GM12801 (cell line): ENCODE data around the gene NYNRIN.

ENCODE experiments used
- TF ChIP-seq, protein P1 (sequence below): IDR thresholded peaks from one replicate; pipeline ENCODE4 v1.5.1; 2011; ENCODE audit warnings: control low read depth; ENCODE audit not compliant: insufficient read length; ENCODE audit errors: extremely low read depth

Gene NYNRIN

DNA sequence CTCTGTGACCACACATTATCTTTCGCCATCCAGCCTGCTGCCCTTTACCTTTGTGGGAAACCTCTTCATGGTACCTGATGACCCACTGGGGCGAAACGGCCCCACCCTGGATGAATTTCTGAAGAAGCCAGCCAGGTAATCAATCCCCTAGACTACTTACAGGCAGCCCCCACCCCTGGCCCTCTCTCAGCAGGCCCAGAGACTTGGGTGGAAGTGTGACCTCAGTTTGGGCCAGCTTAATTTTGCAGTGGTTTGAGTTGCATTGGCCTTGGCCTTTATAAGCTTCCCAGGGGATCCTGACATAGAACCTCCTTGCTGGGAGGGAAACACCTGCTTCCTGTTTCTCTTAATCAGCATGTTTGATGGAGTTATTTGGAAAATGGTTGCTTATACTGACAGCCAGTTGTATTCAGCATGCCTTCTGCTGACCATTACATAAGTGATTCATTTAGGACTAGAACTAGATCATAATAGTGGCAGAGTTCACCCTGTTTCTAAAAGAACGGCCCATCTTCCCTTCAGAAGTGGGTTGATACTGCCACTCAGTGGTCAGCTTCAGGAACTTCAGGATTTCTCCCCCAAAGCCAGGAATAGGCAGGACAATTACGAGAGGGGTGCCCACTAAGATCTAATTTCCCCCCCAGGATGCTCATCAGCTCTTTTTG, 37.7 kb downstream of the NYNRIN start:
- TF ChIP-seq, protein P1, sequence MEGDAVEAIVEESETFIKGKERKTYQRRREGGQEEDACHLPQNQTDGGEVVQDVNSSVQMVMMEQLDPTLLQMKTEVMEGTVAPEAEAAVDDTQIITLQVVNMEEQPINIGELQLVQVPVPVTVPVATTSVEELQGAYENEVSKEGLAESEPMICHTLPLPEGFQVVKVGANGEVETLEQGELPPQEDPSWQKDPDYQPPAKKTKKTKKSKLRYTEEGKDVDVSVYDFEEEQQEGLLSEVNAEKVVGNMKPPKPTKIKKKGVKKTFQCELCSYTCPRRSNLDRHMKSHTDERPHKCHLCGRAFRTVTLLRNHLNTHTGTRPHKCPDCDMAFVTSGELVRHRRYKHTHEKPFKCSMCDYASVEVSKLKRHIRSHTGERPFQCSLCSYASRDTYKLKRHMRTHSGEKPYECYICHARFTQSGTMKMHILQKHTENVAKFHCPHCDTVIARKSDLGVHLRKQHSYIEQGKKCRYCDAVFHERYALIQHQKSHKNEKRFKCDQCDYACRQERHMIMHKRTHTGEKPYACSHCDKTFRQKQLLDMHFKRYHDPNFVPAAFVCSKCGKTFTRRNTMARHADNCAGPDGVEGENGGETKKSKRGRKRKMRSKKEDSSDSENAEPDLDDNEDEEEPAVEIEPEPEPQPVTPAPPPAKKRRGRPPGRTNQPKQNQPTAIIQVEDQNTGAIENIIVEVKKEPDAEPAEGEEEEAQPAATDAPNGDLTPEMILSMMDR = no peak

DNA sequence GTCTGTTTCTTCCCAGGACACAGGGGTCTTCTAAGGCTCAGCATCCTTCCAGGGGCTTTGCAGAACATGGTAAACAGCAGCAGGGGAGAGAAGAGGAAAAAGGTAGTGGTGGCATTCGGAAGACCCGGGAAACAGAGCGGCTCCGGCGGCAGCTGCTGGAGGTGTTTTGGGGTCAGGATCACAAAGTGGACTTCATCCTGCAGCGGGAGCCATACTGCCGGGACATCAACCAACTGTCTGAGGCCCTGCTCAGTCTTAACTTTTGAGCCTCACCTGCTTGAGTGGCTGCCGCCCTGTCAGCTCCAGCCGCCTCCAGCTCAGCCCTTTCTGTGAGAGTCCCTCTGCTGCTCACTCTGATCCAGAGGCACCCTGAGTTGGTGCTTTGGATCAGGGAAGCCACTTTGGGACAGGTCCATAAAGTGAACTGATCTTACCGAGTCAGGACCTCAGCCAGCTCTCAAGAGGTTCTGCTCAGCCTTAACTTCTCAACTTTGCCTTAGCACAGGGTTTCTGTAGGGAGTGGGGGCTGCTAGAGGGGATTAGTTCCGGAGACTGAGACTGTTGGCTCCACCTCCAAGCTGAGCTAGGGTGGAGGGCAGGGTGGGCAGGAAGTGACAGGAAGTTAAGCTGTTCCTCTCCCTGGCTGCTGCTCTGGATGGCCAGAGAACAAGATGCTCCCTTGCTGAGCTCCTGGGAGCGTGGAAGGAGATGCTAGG, 38.4 kb downstream of the NYNRIN start:
- TF ChIP-seq, protein P1 = no peak

DNA sequence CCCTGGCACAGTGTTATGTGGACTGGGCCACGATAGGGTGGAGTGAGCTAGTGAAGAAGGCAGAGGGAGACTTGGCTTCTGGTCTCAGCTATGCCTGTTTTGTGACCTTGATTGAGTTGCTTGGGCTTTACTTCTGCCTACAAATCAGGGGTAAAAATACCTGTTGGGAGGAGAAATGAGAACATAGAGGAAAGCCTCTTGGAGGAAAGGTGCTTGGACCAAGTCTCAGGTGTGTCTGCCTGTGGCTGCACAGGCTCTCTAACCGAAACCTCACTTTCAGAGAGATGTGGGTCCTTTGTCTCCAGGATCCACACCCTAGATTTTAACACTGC, 38.9 kb downstream of the NYNRIN start:
- TF ChIP-seq, protein P1 = no peak

DNA sequence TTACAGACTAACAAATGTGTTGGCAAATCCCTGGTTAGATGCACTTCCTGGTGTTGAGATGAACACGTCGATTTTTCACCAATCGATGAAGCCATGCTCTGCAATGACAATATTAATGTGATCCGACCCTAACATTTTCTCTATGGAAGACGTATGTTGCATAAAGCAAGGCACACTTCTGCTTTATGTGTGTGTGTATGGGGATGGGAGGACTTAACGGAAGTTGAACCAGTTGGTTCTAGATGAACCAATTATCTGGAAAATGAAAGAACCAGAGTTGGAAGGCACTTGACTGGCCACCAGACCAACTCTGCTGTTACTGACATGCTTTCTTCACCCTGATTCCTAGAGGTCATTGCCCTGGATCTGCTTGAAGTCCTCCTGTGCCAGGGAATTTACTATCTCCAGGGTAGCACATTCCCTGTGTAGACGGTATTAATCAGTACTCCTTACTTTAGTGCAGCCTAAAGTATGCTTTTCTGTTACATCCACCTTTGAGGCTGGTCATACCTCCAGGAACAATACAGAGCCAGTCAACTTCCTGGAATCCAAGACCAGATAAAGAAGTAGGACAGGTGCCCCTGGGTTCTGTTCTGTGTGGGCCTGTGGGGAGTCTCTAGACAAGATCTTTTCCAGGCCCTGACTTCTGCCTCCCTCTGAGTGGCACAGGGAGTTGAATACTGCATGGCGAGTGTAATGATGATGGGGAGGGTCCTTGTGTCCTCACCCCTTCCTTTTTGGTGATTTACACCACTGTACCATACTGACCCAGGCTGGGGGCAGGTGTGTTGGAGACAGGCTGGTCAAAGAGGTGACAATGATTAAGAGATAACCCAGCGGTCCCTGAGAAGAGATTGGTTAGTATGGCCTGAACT, 39.7 kb downstream of the NYNRIN start:
- TF ChIP-seq, protein P1 = no peak

DNA sequence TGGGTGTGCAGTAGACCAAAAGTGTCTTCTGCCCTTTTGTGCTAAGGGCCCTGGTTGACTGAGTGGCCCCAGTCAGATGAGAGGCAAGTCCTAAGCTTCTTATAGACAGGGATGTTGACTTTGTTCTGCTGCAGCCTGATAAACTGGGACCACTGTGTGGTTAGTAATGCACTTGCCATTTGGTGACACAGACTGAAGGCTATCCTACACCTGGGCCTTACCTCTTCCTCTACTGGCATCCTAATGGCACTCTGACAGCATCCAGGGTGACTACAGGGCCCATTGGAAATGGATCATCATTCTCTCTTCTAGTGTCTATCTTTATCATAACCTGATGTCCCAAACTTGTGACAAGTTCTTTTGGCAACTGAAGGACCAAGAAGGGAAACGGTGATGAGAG, 40.5 kb downstream of the NYNRIN start:
- TF ChIP-seq, protein P1 = no peak

DNA sequence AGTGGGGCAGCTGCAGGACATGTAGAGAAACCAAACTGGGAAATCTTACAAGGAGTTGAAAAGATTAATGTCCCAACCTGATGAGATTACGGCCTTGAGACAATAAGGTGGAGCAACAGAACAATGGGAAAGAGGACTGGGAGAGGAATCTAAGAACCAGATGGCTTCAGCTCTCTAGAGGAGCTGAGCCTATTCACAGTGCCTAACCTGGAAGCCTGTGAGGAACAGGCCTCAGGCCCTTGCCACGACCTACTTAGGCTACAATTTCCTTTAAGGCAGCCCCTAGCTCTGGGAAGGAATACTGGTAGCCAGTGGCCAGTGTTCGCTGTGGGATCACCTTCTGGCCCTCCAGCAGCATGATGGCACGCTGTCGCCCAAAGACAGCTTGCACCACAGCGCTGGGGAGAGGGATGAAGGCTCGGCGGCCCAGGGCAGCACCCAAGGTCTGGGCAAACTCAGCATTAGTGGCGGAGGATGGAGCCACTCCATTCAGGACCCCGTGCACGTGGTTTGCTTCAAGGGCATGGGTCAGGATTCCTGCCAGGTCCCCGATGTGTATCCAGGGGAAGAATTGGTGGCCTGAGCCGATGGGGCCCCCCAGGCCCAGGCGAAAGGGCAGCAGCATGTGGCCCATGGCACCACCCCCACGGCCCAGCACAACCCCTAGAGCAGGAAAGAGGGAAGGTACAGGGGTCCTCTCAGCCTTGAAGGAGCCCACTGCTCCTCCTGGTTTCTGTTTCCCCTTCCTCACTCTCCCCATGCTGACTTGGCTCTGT, 41.2 kb downstream of the NYNRIN start:
- TF ChIP-seq, protein P1 = no peak
